ENCODE results near the gene TMEM163.
"Not testable (repeated sequence)": the region's sequence is repeated elsewhere in the genome, so short reads cannot be mapped to it uniquely, and the experiment has no call there.

The TMEM163 gene

DNA sequence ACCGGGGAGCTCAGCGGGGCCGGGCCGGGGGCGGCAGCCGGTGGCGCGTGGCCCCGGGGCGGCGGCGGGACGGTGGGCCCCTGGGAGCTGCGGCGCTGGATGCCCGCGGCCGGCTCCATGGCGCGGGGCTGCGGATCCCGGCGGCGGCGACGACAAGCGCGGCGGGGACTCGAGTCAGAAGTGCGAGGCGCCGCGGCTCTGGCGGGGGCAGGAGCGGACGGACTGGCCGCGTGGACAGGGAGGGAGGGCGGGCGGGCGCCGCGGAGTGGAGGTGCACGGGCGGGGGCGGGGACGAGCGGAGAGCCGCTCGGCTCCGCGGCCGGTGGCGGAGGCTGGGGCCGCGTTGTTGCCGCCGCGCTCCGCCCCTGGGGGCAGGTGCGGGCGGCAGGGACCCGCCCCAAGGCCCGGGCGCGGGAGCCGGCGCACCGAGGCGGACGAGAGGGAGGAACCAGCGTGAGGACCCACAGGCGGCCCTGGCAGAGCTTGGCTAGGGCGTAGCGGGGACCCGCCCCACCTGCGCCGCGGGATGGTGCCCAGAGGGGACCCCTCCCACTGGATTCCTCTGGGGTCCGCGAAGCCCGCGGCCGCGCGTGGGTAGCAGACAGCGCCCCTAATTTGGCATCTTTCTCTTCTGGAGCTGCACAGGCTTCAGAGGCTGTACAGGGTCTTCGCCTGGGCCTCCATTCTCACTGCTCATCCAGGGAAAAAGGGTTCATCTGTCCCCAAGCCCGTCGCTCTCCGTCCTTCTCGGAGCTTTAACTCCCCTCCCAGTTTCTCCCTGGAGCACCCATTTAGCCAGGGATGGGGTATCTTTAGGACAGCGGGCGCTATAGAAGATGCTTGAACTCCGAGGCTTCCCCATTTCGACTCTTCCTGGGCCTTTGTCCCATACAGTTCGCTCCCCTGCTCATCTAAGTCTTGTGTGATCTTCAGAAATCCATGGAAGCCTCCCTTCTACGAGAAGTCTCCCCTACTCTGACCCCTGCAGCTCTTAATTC is at the start of gene TMEM163:
TSS of gene TMEM163 (minus strand) at position 184 of the 998 bp plus-strand sequence.
- DNase-seq (ENCODE audit: low read depth, low spot score) = no peak

DNA sequence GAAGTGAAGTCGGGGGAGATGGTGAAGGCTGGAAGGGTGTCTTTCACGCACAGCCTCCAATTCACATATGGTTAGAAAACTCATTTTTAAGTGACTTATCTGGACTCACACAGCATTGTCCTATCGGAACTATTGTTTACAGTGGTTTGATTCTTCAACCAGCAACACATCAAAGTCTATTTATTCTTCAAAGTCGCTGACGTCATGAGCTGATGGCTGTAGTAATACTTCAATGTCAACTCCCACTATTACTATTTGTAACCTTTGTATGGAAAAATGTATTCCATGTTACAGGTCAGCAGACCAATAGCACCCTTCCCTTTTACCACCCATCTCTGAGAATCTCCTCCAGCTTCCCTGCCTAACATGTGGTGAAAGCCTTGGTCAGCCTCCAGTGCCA is 47.8 kb upstream of the TMEM163 start:
- no peak for DNase-seq (ENCODE audit: low read depth, low spot score)

DNA sequence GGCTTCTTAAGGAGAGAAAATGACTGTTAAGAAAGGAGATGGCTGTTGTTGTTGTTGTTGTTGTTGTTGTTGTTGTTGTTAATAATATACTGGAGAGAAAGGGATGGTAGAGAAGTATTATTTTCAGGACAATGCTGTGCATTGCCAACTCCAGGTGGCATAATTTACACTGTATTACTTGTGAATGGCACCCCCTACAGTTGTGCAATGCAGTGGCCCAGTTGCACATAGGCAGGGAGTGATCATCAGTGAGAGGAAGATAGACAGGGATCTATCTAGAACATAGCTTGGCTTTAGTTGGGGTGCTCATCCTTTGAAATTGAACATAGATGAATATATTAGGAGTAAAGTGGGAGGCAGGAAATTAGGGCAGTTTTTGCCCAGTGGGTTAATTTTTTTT is 47.2 kb upstream of the TMEM163 start:
- DNase-seq (ENCODE audit: low read depth, low spot score) = no peak

DNA sequence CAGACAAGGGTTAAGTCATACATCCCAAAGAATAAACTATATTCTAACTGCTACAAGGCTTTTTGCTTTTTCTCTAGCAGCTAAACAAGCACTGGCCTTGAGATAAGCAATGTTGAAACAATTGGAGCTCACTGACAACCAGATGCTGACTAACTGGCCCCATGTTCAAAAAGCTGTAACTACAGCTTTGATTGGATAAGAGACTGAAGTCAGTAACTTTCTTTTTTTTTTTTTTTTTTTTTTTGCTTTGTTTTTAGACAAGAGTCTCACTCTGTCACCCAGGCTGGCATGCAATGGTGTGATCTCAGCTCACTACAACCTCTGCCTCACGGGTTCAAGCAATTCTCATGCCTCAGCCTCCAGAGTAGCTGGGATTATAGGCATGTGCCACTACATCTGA is 45.4 kb upstream of the TMEM163 start:
- DNase-seq (ENCODE audit: low read depth, low spot score) = no peak

DNA sequence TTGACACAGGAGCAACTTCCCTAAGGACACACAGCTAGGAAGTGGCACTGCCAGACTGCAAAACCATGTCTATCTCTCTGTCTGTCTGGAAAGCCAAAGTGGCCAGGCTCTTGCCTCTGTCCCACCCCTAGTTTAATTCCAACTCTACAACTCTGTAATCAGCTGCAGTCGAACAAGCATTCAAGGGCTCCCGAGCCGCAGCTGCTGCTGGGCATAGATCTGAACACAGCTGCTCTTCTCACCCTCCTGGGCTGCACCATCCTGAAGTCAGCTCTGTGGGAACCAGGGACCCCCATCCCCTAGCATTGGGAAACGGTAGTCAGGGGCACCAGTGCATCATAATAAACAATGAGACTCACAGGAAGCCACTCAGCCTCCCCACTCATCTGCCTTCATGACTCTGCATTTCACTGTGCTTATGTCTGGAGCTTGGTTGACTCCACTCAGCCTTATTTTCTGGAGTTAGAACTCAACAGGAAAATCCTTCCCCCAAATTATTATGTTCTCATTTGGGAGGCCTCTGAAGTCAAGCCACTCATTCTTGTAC is 44.4 kb upstream of the TMEM163 start:
- DNase-seq (ENCODE audit: low read depth, low spot score) = no peak

DNA sequence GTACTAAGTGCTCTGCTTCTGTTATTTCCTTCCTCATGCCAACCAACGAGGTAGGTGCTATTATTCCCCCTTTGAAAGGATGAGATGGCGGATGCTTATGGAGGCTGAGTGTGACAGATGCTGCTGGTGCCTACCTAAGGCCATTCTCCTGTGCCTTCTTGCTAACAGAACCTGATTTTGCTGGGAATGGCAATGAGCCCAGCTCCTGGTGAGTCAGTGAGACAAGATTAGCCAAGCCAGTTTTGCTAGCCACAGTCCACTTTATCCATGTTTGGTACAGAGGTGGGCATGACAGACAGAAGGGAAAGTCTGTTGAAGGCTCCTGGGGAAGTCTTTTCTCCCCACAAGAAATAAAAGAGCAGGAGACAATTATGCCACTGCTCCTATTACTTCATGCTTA is 43.7 kb upstream of the TMEM163 start:
- no peak for DNase-seq (ENCODE audit: low read depth, low spot score)

DNA sequence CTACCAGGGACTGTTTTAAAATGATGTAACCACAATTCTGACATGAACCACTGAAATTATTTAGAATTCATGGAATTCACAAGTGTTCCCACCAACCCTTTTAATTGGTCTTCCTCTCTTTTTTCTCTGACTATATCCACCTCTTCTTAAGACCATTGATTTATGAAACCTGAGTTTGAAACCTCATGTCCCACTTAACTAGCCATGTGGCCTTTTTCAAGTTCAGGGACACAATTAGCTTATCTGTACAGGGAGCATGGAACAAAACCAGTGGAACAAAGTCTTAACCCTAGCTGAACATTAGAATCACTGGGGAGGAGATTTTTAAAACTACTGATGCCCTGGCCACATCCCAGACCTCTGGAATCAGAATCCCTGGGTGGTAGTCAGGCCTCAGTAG is 41.6 kb upstream of the TMEM163 start:
- DNase-seq (ENCODE audit: low read depth, low spot score) = no peak

DNA sequence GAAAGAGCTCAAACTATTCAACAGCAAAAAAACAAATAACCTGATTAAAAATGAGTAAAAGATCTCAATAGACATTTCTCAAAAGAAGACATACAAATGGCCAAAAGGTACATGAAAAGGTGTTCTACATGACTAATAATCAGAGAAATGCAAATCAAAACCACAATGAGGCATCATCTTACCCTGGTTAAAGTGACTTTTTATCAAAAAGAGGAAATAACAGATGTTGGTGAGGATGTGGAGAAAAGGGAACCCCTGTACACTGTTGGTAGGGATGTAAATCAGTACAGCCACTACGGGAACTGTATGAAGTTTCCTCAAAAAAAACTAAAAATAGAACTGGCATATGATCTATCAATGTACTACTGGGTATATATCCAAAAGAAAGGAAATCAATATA is 39.8 kb upstream of the TMEM163 start:
- no peak for DNase-seq (ENCODE audit: low read depth, low spot score)

DNA sequence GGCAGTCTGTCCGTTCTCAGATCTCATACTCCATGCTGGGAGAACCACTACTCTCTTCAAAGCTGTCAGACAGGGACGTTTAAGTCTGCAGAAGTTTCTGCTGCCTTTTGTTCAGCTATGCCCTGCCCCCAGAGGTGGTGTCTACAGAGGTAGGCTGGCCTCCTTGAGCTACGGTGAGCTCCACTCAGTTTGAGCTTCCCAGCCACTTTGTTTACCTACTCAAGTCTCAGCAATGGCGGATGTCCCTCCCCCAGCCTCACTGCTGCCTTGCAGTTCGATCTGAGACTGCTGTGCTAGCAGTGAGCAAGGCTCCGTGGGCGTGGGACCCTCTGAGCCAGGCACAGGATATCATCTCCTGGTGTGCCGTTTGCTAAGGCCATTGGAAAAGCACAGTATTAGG is 33.2 kb upstream of the TMEM163 start:
- not testable (repeated sequence) for DNase-seq (ENCODE audit: low read depth, low spot score)

DNA sequence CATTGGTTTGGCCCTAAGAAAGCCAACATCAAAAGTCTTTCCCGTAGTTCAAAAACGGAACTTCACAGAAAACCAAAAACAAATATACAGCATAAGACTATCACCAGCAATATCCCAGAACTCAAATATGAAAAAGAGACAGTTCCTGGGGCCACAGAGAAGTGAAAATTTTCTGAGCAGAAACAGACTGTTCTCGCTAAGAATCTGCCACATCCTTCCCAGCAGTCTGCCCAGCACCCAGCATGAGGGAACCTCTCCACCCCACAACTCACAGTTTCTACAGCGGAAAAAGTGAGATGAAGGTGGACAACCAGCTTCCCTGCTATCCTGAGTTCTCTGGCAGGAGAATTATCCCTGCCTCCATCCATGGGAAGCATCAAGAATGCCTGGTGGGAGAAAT is 26.7 kb upstream of the TMEM163 start:
- DNase-seq (ENCODE audit: low read depth, low spot score) = no peak

DNA sequence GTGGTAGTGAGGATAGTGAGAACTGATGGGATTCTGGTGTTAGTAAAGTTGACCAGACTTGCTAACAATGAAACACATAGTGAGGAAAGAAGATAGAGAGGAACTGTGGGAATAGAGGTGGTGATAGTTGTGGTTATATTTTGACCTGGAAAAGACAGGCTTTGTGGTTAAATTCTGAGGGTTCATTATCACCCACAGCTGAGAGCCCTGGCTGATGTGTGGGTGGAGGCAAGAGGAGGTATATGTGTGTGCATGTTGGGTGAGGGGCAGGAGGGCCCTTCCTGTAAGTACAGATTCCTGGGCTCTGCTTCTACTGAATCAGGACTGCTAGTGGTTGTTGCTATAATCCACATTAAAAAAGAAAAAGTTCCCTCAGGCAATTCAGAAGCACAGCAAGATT is 26.2 kb upstream of the TMEM163 start:
- DNase-seq (ENCODE audit: low read depth, low spot score) = no peak

DNA sequence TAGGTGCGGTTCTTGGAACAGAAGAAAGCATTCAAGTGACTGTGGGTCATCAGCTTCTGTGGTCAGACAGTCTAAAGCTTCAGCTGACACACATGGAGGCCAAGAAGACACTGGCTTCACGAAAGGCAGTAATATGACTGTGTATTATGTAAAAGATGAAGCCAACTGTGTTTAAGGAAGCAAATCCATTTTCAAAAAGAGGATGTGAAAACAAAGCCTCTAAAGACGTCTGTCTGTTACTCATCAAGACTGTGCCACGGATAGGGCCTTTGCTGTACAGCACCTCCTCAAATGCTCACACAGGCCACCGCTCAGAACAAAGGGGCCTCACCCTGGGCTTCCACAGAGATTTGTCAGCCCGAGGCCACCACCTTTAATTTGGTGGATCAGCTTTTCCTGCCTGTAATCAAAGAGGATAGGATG is 21.1 kb upstream of the TMEM163 start:
- DNase-seq (ENCODE audit: low read depth, low spot score) = no peak

DNA sequence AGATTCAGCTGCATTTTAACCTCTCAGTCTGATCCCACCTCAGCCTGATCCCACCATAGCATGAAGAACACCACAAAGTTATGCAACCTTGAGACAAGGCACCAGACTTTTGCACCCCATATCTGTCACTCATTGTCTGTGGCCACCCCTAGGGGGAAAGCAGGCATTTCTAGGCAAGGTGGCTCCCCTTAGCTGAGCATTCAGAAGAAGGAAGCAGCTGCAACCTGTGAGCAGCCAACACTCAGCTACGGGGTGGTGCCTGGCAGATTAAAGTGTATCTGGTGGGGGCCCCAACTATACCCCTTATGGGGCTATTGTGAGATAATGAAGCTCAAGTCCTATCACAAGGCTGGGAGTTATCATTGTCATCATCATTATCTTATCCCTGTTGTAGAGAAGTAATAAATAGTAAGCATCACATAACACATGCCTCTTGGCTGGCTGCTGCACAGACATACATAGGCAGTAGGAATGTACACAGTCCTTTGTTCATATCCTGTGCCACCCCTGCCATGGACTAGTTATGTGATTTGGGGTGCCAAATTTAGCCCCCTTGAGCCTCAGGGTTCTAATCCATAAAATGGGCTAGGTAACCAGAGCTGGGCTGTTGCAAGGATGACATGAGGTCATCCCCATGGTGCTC is 20.6 kb upstream of the TMEM163 start:
- DNase-seq (ENCODE audit: low read depth, low spot score) = no peak

DNA sequence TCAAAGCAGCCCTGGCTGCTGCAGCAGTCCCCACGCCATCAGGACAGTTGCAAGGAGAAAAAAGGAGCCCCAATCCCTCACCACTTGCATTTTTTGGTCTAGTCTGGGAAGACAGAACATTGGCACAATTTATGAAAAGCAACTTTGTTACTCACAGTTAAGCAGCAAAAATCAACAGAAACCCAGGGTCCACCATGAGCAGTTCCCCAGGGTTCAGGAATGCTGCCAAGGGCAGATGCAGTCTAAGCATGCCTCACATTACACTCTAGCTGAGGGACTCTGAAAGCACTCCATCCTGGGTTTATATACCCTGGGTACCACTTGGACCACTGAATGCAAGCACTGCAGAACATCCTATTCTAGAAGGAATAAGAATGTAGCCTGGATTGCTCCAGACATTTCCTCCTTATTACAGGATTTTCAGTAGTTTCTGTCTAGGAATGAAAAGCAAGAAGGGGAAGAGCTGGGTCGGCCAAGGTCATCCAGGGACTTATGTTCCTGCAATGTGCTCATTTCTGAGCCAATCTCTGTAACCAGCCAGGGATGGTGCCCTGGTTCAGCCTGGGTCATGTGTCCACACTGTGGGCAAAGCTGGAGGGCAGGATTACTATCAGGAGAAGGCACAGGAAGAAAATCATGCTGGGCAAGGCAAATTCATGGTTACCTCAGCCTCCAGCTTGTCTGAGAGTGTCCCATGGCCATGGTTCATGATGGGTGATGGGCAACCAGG is 19.5 kb upstream of the TMEM163 start:
- no peak for DNase-seq (ENCODE audit: low read depth, low spot score)

DNA sequence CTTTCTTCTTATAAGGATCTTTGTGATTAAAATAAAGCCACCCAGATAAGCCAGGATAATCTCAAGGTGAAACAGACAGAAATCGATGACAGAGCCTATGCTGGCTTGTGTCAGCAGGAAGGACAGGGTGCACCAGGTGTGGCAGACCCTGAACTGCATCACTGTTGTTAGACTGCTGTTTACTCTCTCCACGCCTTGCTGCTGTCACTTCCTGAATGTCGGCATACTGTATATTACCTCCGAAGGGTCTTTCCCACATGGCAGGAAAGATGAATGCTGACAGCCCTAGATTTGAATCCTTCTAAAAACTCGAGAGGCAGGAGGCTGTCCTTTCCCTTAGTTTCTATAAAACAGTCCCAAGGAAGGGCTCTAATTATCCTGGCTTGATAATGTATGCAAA is 18.9 kb upstream of the TMEM163 start:
- no peak for DNase-seq (ENCODE audit: low read depth, low spot score)

DNA sequence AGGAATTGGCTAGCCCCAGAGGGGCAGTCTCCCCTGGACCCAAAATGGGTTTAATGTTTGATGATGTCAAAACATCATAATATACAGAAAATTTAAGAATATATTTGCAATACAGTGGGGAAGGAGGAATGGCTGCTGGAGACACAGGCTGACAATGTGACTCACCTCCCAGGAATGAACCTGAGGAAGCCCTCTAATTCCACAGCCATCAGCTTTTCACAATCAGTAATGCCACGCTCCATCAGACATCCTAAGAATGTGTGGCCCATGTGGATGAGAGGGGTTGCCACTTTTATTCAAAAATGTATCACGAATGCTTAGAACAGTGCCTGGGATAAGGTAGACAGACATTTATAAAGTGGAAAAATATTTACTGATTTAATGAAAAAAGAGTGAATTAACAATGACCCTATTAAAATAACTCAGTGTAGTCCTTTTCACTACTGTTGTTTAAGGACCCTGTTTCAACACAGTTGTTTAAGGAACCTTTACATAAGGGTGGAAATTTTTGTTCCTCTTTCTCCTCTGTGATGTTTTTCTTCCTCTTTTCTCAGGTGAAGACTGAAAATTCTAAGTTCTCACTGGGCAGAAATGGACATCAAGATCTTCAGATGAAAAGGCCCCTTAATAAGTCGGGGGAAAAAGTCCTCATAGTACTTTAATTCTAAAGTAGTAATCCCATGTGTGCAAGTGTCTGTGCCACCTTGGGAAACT is 17.5 kb upstream of the TMEM163 start:
- no peak for DNase-seq (ENCODE audit: low read depth, low spot score)

DNA sequence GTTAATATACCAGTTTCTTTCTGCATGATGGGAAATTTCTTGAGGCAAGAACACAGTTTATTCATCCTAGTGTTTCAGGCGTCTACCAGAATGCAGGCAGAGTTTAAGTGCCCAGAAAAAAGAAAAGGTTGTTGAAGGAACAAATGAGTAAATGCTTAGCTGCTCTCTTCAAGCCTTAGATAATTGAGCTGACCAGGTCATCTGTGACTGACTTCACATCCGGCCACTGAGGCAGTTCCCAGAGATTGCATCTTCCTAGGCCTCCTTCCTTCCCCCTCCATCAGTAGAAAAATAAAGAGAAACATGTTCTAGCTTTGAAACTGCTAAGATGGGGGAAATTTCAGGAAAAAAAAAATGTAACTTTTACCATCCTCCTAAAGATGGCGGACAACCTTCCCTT is 9.4 kb upstream of the TMEM163 start:
- DNase-seq (ENCODE audit: low read depth, low spot score) = no peak

DNA sequence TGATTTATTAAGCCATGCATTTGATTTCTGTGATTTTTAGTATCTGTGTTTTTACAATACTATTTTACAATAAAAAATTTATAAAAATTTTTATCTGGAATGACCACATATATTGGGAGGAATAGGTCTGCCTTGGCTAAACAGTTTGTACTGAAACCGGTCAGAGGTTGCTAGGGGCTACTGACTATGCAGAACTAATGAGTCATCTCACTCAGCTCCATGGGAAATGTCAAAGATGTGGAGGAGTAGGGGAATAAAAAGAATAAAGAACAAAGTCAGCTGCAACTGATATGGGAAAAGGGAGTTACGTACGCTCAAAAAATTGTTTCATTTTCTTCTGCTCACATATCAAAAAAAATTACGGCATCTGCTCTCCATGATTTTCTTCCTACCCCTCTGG is 8.6 kb upstream of the TMEM163 start:
- no peak for DNase-seq (ENCODE audit: low read depth, low spot score)

DNA sequence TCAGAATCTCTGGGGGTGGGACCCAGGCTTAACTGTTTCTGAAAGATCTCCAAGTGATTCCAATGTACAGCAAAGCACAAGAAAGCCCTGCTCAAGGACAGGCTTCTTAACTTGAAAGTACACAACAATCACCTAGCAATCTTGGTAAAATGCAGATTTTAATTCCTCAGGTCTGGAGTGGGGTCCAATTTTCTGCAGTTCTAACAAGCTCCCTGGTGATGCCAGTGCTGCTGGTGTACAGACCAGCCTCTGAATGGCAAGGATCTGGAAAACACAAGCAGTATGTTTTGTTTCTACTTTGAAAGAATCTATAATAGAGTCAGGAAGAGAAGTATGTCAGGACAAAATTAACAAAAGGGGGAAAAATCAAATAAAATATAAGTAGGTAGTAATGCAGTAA is 7.8 kb upstream of the TMEM163 start:
- no peak for DNase-seq (ENCODE audit: low read depth, low spot score)

DNA sequence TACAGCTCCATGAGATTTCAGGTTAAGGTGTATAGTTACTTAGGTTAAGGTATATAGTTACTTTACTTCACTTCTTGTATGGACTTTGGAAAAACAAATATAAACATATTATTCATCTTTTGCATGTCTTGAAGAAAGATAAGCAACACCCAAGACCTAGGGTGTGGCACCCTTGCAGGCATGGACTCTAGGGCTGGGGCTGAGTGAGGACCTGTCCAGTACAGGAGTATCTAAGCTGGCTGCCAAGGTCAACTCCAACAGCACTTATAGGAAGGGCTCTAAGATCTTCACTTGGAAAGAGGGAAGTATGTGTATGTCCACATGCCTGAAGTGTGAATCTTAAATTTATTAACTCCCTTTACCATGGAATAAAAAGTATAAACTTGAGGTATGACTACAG is 7.1 kb upstream of the TMEM163 start:
- DNase-seq (ENCODE audit: low read depth, low spot score) = no peak

DNA sequence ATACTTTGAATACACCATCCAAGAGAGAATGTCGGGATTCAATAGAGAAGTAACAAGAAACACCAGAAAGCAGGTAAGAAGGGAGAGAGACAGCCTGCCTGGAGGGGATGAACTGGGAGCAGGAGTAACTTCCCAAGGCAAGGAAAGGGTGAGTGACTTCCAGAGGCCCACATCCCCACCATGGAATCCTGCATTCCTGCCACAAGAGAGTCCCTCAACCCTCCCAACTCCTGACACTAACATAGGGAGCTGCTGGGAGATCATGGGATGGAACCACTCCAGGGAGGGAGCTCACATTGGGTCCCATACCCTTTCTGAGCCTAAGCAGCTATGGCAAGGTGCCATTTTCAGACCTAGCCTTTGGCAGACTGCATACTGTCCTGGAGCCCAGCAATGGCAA is 5.5 kb upstream of the TMEM163 start:
- DNase-seq (ENCODE audit: low read depth, low spot score) = no peak
